ENCODE results near the gene PDCD1. TPM values are rescaled to one million over a fixed set of nuclear protein-coding genes. Genes with fewer than 3 reads are reported as not detected.

Gene PDCD1
- total RNA-seq, 1 experiment from 2014 or later: not detected

- Histone ChIP-seq H3F3A (ENCODE audit: insufficient read depth, low read depth) (peaks cover 1% of the 10 kb centered on the region; the same call in 1 of the 2 replicates), H3K4me3 (no peak overlapping the region), H2AFZ (no peak overlapping the region), H3K27ac (no peak overlapping the region), H3K79me2 (ENCODE audit: low read depth) (no peaks in the 10 kb centered on the region), H3K4me2 (no peak overlapping the region), H3K4me1 (replicated peaks; ENCODE audit: insufficient read depth) (no peaks in the 10 kb centered on the region), H3K27me3 (ENCODE audit: insufficient read depth, low read depth) (peaks cover 58% of the 10 kb centered on the region), H4K20me1 (ENCODE audit: insufficient read depth) (no peaks in the 10 kb centered on the region), H3K36me3 (ENCODE audit: low read depth) (no peaks in the 10 kb centered on the region), H3K9me3 (ENCODE audit: insufficient read depth, low read depth) (no peaks in the 10 kb centered on the region), H3K9me2 (ENCODE audit: insufficient read depth) (no peaks in the 10 kb centered on the region)
- DNase-seq: no peak
- no TSS peak for BruUV-seq (replicated peaks)
- ChIA-PET POLR2A (ENCODE audit: unreplicated experiment) (no interaction called here), CTCF (no interaction called here)
- TF ChIP-seq EZH2 (IDR thresholded peaks at IDR 0.05; ENCODE audit: low read depth): no peak
- no peak for TF ChIP-seq CTCF (conservative IDR thresholded peaks at IDR 0.05)
- intact Hi-C loops (cut with micrococcal nuclease; ENCODE audit: unreplicated experiment): no loop called here
These were observed 332 bp upstream of the PDCD1 start for GRCh38 chr2:241859017-241859435.

GRCh38 chr2:241857572-241858121 lies 1.0 kb downstream of the PDCD1 start:
- BruUV-seq (replicated peaks): no TSS peak
- DNase-seq: no peak
- Histone ChIP-seq H3K9me2 (ENCODE audit: insufficient read depth) (no peaks in the 10 kb centered on the region), H3K4me2 (no peak overlapping the region), H3K36me3 (ENCODE audit: low read depth) (no peaks in the 10 kb centered on the region), H3K27me3 (ENCODE audit: insufficient read depth, low read depth) (peaks cover 66% of the 10 kb centered on the region), H2AFZ (no peak overlapping the region), H3K27ac (no peak overlapping the region), H3K4me3 (no peak overlapping the region), H4K20me1 (ENCODE audit: insufficient read depth) (no peaks in the 10 kb centered on the region), H3K9me3 (ENCODE audit: insufficient read depth, low read depth) (no peaks in the 10 kb centered on the region), H3K79me2 (ENCODE audit: low read depth) (no peaks in the 10 kb centered on the region), H3K4me1 (replicated peaks; ENCODE audit: insufficient read depth) (no peaks in the 10 kb centered on the region), H3F3A (ENCODE audit: insufficient read depth, low read depth) (no peaks in the 10 kb centered on the region)
- POLR2A ChIA-PET (ENCODE audit: unreplicated experiment): no interaction called here
- intact Hi-C loops (cut with micrococcal nuclease; ENCODE audit: unreplicated experiment): no loop called here
- CTCF ChIA-PET: no interaction called here
- TF ChIP-seq EZH2 (IDR thresholded peaks at IDR 0.05; ENCODE audit: low read depth) (no peak), CTCF (conservative IDR thresholded peaks at IDR 0.05) (no peak)

- Histone ChIP-seq H2AFZ (no peak overlapping the region), H3K79me2 (ENCODE audit: low read depth) (no peaks in the 10 kb centered on the region), H4K20me1 (ENCODE audit: insufficient read depth) (no peaks in the 10 kb centered on the region), H3K9me2 (ENCODE audit: insufficient read depth) (no peaks in the 10 kb centered on the region), H3K27me3 (ENCODE audit: insufficient read depth, low read depth) (peaks cover 71% of the 10 kb centered on the region), H3F3A (ENCODE audit: insufficient read depth, low read depth) (no peaks in the 10 kb centered on the region), H3K9me3 (ENCODE audit: insufficient read depth, low read depth) (no peaks in the 10 kb centered on the region), H3K4me1 (replicated peaks; ENCODE audit: insufficient read depth) (no peaks in the 10 kb centered on the region), H3K27ac (no peak overlapping the region), H3K4me2 (no peak overlapping the region), H3K36me3 (ENCODE audit: low read depth) (no peaks in the 10 kb centered on the region), H3K4me3 (no peak overlapping the region)
- intact Hi-C loops (cut with micrococcal nuclease; ENCODE audit: unreplicated experiment): no loop called here
- no TSS peak for BruUV-seq (replicated peaks)
- DNase-seq: no peak
- ChIA-PET CTCF (no interaction called here), POLR2A (ENCODE audit: unreplicated experiment) (no interaction called here)
- TF ChIP-seq EZH2 (IDR thresholded peaks at IDR 0.05; ENCODE audit: low read depth) (no peak), CTCF (conservative IDR thresholded peaks at IDR 0.05) (no peak)
These were observed 1.6 kb downstream of the PDCD1 start for GRCh38 chr2:241857041-241857541.
